Right cardiac atrium (tissue), 5 donors: ENCODE data around the gene ANKRD44. TPM values are rescaled to one million over a fixed set of nuclear protein-coding genes. Genes with fewer than 3 reads are reported as not detected.

ENCODE experiments used
- ATAC-seq, 2 donors: fragments of 200-7000 bp; cut with Tn5 transposase; one replicate each; pipeline versions ENCODE4 v1.8.0 to v1.9.1; 2020; ENCODE audit warnings: moderate library complexity in 2 of 2, mild to moderate bottlenecking in 1 of 2
- DNase-seq, 3 donors: peaks; one replicate each; pipeline ENCODE4 v3.0.0-alpha.2; 2020
- H3K27ac ChIP-seq: one replicate; pipeline ENCODE4 v1.5.1; 2013; ENCODE audit warnings: mild to moderate bottlenecking, low read length, control low read depth, moderate library complexity
- H3K27me3 ChIP-seq: one replicate; pipeline ENCODE4 v1.6.1; 2013; ENCODE audit not compliant: control insufficient read depth, insufficient read depth
- H3K4me1 ChIP-seq: one replicate; pipeline ENCODE4 v1.6.1; 2013; ENCODE audit warnings: low read length; ENCODE audit not compliant: control insufficient read depth, insufficient read depth
- H3K4me3 ChIP-seq: one replicate; pipeline ENCODE4 v1.5.1; 2013; ENCODE audit warnings: low read length, control low read depth
- H3K9me3 ChIP-seq: one replicate; pipeline ENCODE4 v1.6.1; 2013; ENCODE audit warnings: low read length; ENCODE audit not compliant: control insufficient read depth
- WGBS: extraction: QIAGEN DNeasy Blood & Tissue Kit; methylation state at CpG from one replicate; pipeline ENCODE4 v1.1.7; 2013; 5-methylcytosine and 5-hydroxymethylcytosine counted together
- intact Hi-C, 4 donors: fragments of 100-400 bp; cut with DNase I; formaldehyde crosslinking; loops; one replicate each; pipeline versions ENCODE4 v1.11.0 to v1.14.0; 2022 to 2023
- long read RNA-seq, 4 donors: library from polyadenylated mRNA; unstranded; transcript quantifications; one replicate each; pipeline ENCODE4 v2.0.0, GENCODE V29; 2020 to 2021
- polyA plus RNA-seq: library from polyadenylated mRNA; stranded (reverse); fragments of 200-250 nt; gene quantifications from one replicate; pipeline ENCODE4 v1.2.3, GENCODE V29; 2013
- total RNA-seq, 4 donors: library from RNA; stranded (reverse); fragmentation: NEBNext Ultra II Directional; extraction: Animal tissue kit (Norgen Biotek cat#: 25700); gene quantifications; one replicate each; pipeline ENCODE4 v1.2.1, GENCODE V29; 2021
- donor health status: healthy with polysubstance abuse.
- donor health status: DM: no; HTN: yes; CAD: no.
- donor health status: DM: no; HTN: no; CAD: no.
- donor health status: DM: no; HTN: yes; CAD: no; lungs with severe emphysema.
- donor health status: DM: yes; HTN: yes; CAD: no.

ANKRD44 gene
- total RNA-seq, result 10 to 100 TPM; 13.9 to 18.8 (median 14.5) TPM
- 4.8 TPM for polyA plus RNA-seq
- long read RNA-seq, donor 1, full-length matches to known transcripts, result 7 of 11 reads
- long read RNA-seq, donor 1, partial matches to known transcripts, result 1 of 11 reads
- long read RNA-seq, donor 1, other reads (novel, unspliced or antisense), result 3 of 11 reads
- long read RNA-seq, donor 2, full-length matches to known transcripts, result 1 of 2 reads
- long read RNA-seq, donor 2, partial matches to known transcripts, result 0 of 2 reads
- long read RNA-seq, donor 2, other reads (novel, unspliced or antisense), result 1 of 2 reads
- long read RNA-seq, donor 3, full-length matches to known transcripts, result 7 of 30 reads
- long read RNA-seq, donor 3, partial matches to known transcripts, result 14 of 30 reads
- long read RNA-seq, donor 3, other reads (novel, unspliced or antisense), result 9 of 30 reads
- long read RNA-seq, donor 4, full-length matches to known transcripts, result 5 of 8 reads
- long read RNA-seq, donor 4, partial matches to known transcripts, result 2 of 8 reads
- long read RNA-seq, donor 4, other reads (novel, unspliced or antisense), result 1 of 8 reads

- H3K9me3 ChIP-seq, result no peaks in the 10 kb centered on the region
- ATAC-seq (peak; percentile 98 to 99), DNase-seq (peak; percentile 94 to 97 (median 97))
- peak within 1 kb of the TSS; percentile 75 for H3K27ac ChIP-seq
- H3K4me3 ChIP-seq, result peak within 1 kb of the TSS; percentile 87
- no peaks in the 10 kb centered on the region for H3K27me3 ChIP-seq
- WGBS, result 1% methylated on average over 102 of the region's 102 CpGs
- H3K4me1 ChIP-seq, result peaks cover 8% of the 10 kb centered on the region
- intact Hi-C loops, result loop anchor here (5.0 to 10.0 kb wide), 5 partner anchors 118 to 296 kb away; no protein-coding TSS in a partner anchor
These were observed at the start of gene ANKRD44 for GRCh38 chr2:197310271-197310985. TSS of gene ANKRD44 (minus strand) at chr2:197310780. CDS start at chr2:197310604, 176 bp downstream.

- Histone ChIP-seq H3K4me1 (no peaks in the 10 kb centered on the region), H3K9me3 (no peaks in the 10 kb centered on the region), H3K27ac (no peak overlapping the region), H3K27me3 (no peaks in the 10 kb centered on the region), H3K4me3 (no peak overlapping the region)
- no peak for ATAC-seq
- intact Hi-C loops, result no loop called here
- no peak for DNase-seq
- 100% methylated on average over 1 of the region's 1 CpG for WGBS
These were observed 49.3 kb upstream of the ANKRD44 start for GRCh38 chr2:197359859-197360258.

GRCh38 chr2:197358931-197359330 is 48.4 kb upstream of the ANKRD44 start:
- no peak for DNase-seq
- intact Hi-C loops, result no loop called here
- no peak for ATAC-seq
- Histone ChIP-seq H3K27ac (no peak overlapping the region), H3K9me3 (no peaks in the 10 kb centered on the region), H3K4me3 (no peak overlapping the region), H3K27me3 (no peaks in the 10 kb centered on the region), H3K4me1 (no peaks in the 10 kb centered on the region)
- 57% methylated on average over 2 of the region's 2 CpGs for WGBS

- Histone ChIP-seq H3K4me3 (no peak overlapping the region), H3K9me3 (no peaks in the 10 kb centered on the region), H3K27me3 (no peaks in the 10 kb centered on the region), H3K4me1 (no peaks in the 10 kb centered on the region), H3K27ac (no peak overlapping the region)
- ATAC-seq (no peak), DNase-seq (no peak)
- intact Hi-C loops, result no loop called here
- 82% methylated on average over 1 of the region's 1 CpG for WGBS
These were observed 47.4 kb upstream of the ANKRD44 start for GRCh38 chr2:197357986-197358385.

GRCh38 chr2:197356136-197356535 is 45.6 kb upstream of the ANKRD44 start:
- Histone ChIP-seq H3K27me3 (no peaks in the 10 kb centered on the region), H3K9me3 (no peaks in the 10 kb centered on the region), H3K27ac (no peak overlapping the region), H3K4me1 (no peaks in the 10 kb centered on the region), H3K4me3 (no peak overlapping the region)
- 78% methylated on average over 5 of the region's 5 CpGs for WGBS
- ATAC-seq (no peak), DNase-seq (no peak)
- intact Hi-C loops, result no loop called here

GRCh38 chr2:197354169-197354558 is 43.6 kb upstream of the ANKRD44 start:
- intact Hi-C loops, result no loop called here
- Histone ChIP-seq H3K4me3 (no peak overlapping the region), H3K4me1 (no peaks in the 10 kb centered on the region), H3K27ac (no peak overlapping the region), H3K27me3 (no peaks in the 10 kb centered on the region), H3K9me3 (no peaks in the 10 kb centered on the region)
- no peak for DNase-seq
- no peak for ATAC-seq
- WGBS, result 96% methylated on average over 4 of the region's 4 CpGs

- 80% methylated on average over 3 of the region's 3 CpGs for WGBS
- Histone ChIP-seq H3K9me3 (no peaks in the 10 kb centered on the region), H3K27ac (no peak overlapping the region), H3K4me1 (no peaks in the 10 kb centered on the region), H3K27me3 (no peaks in the 10 kb centered on the region), H3K4me3 (no peak overlapping the region)
- ATAC-seq (no peak), DNase-seq (no peak)
- intact Hi-C loops, result no loop called here
These were observed 43.0 kb upstream of the ANKRD44 start for GRCh38 chr2:197353393-197354168.

GRCh38 chr2:197349699-197350098 is 39.1 kb upstream of the ANKRD44 start:
- DNase-seq (no peak), ATAC-seq (no peak)
- Histone ChIP-seq H3K4me3 (no peak overlapping the region), H3K4me1 (no peaks in the 10 kb centered on the region), H3K27ac (no peak overlapping the region), H3K9me3 (no peaks in the 10 kb centered on the region), H3K27me3 (no peaks in the 10 kb centered on the region)
- intact Hi-C loops, result no loop called here
- WGBS, result 94% methylated on average over 2 of the region's 2 CpGs

GRCh38 chr2:197348721-197349360 is 38.3 kb upstream of the ANKRD44 start:
- H3K27me3 ChIP-seq, result no peaks in the 10 kb centered on the region
- no peaks in the 10 kb centered on the region for H3K9me3 ChIP-seq
- DNase-seq (no peak), ATAC-seq (no peak)
- H3K27ac ChIP-seq, result no peak overlapping the region
- intact Hi-C loops, result no loop called here
- no peak overlapping the region for H3K4me3 ChIP-seq
- H3K4me1 ChIP-seq, result no peaks in the 10 kb centered on the region
- 57% methylated on average over 5 of the region's 5 CpGs for WGBS

- WGBS, result 89% methylated on average over 5 of the region's 5 CpGs
- ATAC-seq, result no peak
These were observed 35.3 kb upstream of the ANKRD44 start for GRCh38 chr2:197345846-197346370.

More at GRCh38 chr2:197345846-197346370, 35.3 kb upstream of the ANKRD44 start:
- no peaks in the 10 kb centered on the region for H3K27me3 ChIP-seq
- H3K4me1 ChIP-seq, result no peaks in the 10 kb centered on the region
- H3K9me3 ChIP-seq, result no peaks in the 10 kb centered on the region
- H3K4me3 ChIP-seq, result no peak overlapping the region
- intact Hi-C loops, result no loop called here
- DNase-seq, result no peak
- H3K27ac ChIP-seq, result no peak overlapping the region
